OCI-LY3 (cell line): ENCODE data around the gene ZNF597.

Experiments used
- EZH2phosphoT487 ChIP-seq: fragments of 200-600 bp; shearing (Covaris generic); IDR thresholded peaks from 2 replicates; pipeline ENCODE4 v1.6.1; 2018; ENCODE audit warnings: antibody characterized with exemption, mixed run types, low read depth
- TF ChIP-seq, protein P1 (sequence below): fragments of 200-600, 300-600 bp; sonication (generic); IDR thresholded peaks from 2 replicates; pipeline ENCODE4 v1.5.1; 2014; ENCODE audit warnings: antibody characterized with exemption, low read length, low read depth

DNA sequence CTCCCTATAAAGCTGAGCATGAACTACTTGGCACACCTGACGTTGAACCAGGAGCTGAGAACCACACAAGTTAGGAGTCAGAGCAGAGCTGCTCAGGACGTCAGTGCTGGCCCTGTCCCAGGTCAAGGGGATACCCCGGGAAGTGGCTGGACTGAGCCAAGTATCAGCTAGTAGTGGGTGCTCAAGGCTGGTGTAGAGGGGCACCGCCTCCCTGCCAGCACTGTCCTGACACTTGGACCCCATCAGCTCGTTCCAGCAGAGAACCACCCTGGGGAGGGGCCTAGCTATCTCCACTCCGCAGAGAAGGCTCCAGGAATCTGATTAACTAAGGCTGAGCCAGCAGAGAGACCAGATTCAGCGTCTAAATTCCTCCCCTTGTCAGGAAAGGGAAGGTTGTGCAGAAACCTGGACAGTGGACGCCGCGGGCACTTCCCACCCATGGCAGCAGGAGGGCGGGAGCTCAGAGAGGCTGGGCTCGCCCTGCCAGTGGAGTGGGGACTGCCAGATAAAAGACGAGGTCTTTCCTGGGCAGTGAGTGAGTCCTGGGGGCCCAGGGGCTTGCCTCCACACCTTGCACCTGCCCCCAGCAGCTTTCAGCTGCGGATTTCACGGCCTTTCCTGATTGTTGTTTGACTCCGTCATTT is 31.0 kb upstream of the ZNF597 start:
- TF ChIP-seq, protein P1, sequence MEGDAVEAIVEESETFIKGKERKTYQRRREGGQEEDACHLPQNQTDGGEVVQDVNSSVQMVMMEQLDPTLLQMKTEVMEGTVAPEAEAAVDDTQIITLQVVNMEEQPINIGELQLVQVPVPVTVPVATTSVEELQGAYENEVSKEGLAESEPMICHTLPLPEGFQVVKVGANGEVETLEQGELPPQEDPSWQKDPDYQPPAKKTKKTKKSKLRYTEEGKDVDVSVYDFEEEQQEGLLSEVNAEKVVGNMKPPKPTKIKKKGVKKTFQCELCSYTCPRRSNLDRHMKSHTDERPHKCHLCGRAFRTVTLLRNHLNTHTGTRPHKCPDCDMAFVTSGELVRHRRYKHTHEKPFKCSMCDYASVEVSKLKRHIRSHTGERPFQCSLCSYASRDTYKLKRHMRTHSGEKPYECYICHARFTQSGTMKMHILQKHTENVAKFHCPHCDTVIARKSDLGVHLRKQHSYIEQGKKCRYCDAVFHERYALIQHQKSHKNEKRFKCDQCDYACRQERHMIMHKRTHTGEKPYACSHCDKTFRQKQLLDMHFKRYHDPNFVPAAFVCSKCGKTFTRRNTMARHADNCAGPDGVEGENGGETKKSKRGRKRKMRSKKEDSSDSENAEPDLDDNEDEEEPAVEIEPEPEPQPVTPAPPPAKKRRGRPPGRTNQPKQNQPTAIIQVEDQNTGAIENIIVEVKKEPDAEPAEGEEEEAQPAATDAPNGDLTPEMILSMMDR = no peak
- no peak for TF ChIP-seq EZH2phosphoT487
